ENCODE results near the gene MOB3B.
A peak's percentile ranks its signal among the peaks of the same experiment; 100 is the strongest.

MOB3B gene

DNA sequence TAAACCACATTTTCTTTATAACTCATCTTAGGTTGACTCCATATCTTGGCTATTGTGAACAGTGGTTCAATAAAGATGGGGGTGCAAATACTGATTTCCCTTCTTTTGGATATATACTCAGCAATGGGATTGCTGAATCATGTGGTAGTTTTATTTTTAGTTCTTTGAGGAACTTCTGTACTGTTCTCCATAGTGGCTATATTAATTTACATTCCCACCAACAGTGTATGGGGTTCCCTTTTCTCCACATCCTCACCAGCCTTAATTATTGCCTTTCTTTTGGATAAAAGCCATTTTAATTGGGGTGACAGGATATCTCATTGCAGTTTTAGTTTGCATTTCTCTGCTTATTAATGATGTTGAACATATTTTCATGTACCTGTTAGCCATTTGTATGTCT is 125.0 kb downstream of the MOB3B start:
- no peak overlapping the region for H3K27ac ChIP-seq
- no peak for TF ChIP-seq CTCF (conservative IDR thresholded peaks at IDR 0.05)

GRCh38 chr9:27402626-27403025 is 127.0 kb downstream of the MOB3B start:
- TF ChIP-seq CTCF (conservative IDR thresholded peaks at IDR 0.05), result no peak
- no peak overlapping the region for H3K27ac ChIP-seq

- TF ChIP-seq CTCF (conservative IDR thresholded peaks at IDR 0.05), result no peak
These were observed 129.2 kb downstream of the MOB3B start for GRCh38 chr9:27400334-27400880.

GRCh38 chr9:27398982-27399653 is 130.5 kb downstream of the MOB3B start:
- H3K27ac ChIP-seq, result no peak overlapping the region
- no peak for TF ChIP-seq CTCF (conservative IDR thresholded peaks at IDR 0.05)

More at GRCh38 chr9:27400334-27400880, 129.2 kb downstream of the MOB3B start:
- no peak overlapping the region for H3K27ac ChIP-seq

DNA sequence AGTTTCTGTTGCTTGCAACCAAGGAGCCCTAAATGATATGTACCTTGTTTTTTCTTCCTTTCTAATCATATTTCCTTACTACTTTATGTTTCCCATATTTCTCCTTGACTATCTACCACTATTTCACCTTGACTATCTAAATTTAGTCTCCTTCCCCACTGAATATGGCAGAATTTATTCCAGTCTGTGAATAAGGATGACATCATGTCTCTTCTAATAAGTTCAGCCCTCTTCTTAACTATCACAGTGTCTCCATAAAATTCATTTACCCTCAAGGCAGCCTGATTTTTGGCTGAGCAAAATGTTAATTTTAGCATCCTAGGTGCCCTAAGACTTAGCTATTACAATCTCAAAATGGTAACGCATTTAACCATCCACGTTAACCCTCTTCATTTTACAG is 133.1 kb downstream of the MOB3B start:
- no peak overlapping the region for H3K27ac ChIP-seq
- no peak for TF ChIP-seq CTCF (conservative IDR thresholded peaks at IDR 0.05)

DNA sequence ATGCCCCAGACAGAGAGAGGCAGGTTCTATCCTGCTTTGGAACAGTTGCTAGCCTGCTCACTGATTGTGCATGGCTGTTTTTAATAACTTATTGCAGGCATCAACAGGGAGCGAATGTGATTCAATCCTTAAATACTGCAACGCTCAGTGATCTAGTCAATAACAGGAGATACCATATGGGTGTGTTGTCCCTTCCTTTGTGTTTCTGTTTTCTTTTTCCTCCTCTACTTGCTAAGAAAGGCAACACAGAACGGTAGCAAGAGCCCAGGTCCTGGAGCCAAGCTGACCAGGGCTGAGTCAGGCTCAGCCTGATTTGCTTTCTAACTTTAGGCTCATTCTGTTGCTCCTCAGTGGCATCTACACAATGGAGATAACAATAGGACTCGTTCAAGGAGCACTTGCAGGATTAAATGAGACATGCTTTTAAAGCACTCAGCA is 134.1 kb downstream of the MOB3B start:
- no peak for TF ChIP-seq CTCF (conservative IDR thresholded peaks at IDR 0.05)

GRCh38 chr9:27394826-27395201 is 134.8 kb downstream of the MOB3B start:
- peak overlapping the region; percentile 69 for H3K27ac ChIP-seq
- TF ChIP-seq CTCF (conservative IDR thresholded peaks at IDR 0.05), result no peak

More for the DNA sequence above, 134.1 kb downstream of the MOB3B start:
- H3K27ac ChIP-seq, result no peak overlapping the region
